LoVo (cell line): ENCODE measurements around the gene PCF11.
"Not testable (repeated sequence)": the region's sequence is repeated elsewhere in the genome, so short reads cannot be mapped to it uniquely, and the experiment has no call there.

ENCODE experiments used
- DNase-seq: peaks from one replicate; pipeline ENCODE4 v3.0.0-alpha.2; 2016; ENCODE audit warnings: low spot score

Gene PCF11, protein sequence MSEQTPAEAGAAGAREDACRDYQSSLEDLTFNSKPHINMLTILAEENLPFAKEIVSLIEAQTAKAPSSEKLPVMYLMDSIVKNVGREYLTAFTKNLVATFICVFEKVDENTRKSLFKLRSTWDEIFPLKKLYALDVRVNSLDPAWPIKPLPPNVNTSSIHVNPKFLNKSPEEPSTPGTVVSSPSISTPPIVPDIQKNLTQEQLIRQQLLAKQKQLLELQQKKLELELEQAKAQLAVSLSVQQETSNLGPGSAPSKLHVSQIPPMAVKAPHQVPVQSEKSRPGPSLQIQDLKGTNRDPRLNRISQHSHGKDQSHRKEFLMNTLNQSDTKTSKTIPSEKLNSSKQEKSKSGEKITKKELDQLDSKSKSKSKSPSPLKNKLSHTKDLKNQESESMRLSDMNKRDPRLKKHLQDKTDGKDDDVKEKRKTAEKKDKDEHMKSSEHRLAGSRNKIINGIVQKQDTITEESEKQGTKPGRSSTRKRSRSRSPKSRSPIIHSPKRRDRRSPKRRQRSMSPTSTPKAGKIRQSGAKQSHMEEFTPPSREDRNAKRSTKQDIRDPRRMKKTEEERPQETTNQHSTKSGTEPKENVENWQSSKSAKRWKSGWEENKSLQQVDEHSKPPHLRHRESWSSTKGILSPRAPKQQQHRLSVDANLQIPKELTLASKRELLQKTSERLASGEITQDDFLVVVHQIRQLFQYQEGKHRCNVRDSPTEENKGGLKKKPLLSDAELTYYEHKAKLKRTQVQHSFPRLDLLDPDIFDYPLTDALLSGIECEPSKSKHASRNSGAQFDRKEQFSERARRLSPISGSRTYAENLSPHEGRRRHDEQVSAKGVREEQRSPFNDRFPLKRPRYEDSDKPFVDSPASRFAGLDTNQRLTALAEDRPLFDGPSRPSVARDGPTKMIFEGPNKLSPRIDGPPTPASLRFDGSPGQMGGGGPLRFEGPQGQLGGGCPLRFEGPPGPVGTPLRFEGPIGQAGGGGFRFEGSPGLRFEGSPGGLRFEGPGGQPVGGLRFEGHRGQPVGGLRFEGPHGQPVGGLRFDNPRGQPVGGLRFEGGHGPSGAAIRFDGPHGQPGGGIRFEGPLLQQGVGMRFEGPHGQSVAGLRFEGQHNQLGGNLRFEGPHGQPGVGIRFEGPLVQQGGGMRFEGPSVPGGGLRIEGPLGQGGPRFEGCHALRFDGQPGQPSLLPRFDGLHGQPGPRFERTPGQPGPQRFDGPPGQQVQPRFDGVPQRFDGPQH (N-terminal part only)

DNA sequence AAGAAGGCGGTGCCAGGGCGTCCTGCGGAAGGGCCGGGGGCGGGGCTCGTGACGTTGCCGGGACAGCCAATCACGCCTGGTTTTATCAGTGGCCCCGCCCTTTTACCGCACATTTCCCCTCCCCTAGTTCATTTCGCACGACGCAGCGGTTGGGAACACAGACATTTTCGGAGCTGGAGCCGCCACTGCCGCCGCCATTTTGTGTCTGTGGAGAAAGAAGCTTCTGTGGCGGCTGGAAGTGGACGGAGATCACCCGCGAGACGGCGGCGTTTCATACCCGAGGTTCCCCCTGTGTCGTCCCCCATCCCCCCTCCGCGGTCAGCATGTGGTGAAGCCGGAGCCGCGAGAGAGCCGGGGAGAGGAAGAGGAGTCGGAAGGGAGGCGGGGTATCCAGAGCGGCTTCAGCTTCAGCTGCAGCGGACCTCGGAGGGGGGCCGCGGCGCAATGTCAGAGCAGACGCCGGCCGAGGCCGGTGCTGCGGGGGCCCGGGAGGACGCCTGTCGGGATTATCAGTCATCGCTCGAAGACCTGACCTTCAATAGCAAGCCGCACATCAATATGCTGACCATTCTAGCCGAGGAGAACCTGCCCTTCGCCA lies at the start of gene PCF11:
PCF11 (plus strand) TSS at position 136 of the 598 bp plus-strand sequence; CDS start at position 445, 309 bp downstream.
- no peak for DNase-seq

DNA sequence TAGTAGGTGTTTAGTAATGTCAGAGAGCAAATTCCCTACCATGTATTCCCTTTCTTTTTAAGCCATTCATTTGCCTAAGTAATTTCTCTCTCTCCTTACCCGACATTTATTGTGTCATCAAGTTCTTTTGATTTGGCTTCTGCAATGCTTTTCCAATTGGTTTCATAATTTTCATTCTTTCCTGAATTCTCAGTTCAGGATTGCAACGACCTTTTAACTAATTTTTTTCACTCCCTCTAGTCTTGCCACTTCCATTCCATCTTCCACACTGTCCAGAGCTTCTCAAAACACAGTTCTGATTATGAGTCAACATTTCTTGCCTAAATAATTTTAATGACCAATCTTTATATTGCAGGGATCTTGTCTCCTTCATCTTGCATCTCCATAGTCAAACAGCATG lies 44.0 kb upstream of the PCF11 start:
- DNase-seq = no peak

DNA sequence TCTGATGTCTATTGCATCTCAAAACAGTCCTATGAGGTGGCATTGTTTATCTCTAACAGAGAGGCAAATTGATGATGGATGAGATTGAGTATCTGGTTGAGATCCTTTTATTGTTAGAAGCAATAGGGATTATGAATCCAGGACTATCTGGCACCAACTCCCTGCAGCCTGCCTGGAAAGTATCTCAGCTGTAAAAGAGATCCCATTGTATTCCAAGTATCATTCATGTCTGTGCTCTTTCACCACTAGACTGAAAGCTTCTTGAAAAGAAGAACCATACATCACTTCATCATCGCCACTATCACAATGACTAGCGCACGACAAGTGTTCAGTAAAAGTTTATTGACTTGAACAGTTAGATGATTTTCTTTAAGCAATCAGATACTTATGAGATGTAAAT lies 41.9 kb upstream of the PCF11 start:
- DNase-seq = no peak

DNA sequence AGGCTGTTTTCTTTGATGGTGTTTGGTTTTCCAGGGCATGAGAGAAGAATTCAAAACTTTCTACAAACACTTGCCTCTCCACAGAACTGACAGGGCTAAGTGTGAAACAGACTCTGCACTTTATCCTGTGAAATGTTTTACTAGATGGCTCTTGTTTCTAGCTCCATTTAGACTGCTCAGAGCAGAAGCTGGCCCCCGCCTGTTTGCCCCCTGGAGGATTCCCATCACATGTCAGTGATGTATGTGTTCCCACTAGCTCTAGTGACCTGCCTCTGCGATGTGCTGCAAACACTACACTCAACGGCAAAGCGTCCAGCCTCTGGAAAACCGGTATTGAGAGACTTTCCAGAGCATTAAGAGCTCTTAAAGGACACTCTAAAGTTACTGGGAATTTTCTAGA lies 41.4 kb upstream of the PCF11 start:
- DNase-seq = no peak

DNA sequence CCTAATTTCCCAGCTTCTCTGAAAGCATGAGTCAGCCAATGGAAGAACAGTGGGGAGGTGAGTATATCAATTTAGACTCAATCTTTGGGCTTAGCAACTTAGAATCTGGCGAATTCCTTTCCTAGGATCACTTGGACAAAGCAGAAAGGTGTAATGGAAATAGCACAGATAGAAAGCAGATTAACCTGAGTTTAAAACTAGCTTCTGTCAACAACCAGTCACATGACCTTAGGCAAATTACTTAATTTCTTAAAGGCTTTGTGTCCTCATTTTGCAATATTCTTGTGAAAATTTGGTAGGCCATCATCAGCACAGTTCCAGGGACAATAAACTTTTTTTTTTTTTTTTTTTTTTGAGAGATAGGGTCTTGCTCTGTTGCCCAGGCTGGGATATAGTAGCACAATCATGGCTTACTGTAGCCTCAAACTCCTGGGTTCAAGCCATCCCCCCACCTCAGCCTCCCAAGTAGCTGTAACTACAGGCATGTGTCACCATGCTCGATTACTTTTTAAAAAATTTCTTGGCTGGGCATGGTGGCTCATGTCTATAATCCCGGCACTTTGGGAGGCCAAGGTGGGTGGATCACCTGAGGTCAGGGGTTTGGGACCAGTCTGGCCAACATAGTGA lies 40.8 kb upstream of the PCF11 start:
- no peak for DNase-seq

DNA sequence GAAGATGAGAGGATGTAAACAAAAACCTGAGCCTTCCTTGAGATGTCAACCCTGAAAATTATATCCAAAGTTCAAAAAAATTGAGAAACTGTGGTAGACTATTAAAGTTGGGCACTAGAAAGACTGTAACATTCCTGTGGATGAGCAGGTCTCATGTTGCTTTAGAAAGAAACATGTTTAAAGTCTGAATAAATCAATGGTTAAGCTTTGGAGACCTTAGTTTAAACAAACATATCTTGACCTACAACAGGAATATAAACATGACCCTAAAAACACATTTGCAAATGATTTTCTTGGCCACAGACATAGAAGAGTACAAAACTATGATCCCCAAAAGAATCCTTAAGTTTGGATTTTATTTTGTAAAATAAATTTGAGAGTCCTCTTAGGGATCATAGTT lies 38.1 kb upstream of the PCF11 start:
- DNase-seq = no peak

DNA sequence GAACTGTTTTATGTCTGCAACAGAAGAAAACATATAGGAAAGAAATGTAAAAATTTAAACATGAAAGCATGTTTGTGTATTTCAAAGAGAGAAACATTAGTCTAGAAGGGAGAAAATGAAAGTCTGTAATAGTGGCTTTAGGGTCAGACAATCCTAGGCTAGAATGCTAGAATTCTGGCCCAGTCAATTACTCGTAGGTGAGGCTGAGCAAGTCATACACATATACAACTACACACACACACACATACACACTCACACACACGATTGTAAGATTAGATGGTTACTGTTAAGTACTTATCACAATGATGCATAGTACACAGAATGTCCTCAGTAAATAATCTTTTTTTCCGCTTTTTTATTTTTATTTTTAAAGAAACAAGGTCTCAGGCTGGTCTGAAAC lies 37.7 kb upstream of the PCF11 start:
- no peak for DNase-seq

DNA sequence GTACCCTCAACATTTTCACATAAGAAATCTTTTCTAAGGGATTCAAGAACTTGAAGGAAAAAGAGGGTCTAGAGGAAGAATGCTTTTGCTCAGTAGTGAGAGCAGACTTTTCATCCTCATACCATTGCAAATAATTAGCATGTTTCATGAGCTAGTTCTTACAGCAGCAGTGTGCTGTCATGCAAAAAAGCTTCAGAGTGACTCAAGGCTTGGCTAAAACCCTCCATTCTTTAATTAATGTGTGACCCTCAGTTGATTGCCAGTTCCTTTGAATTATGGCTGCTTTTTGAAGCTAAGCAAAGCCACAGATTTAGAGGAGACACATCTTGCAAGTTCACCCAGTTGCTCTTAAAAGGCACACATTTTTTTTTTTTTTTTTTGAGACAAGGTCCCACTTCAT lies 36.6 kb upstream of the PCF11 start:
- DNase-seq = no peak

DNA sequence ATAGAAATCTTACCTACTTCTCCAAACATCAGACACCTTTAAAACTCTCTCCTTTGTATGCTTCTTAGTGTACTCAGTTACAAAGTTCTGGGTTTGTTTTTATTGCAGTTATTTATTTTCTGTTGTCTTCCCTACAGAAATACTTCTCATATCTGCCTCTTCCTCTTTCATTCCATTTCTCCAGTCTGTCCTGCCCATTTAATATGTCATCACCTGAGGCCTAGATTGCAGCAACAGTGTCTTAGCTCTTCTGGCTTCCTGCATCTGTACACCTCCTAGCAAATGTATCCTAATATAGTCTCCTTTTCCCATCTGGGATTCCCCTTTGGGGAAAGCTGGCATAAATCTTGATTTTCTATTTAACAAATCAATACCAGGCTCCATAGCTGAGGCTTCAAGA lies 34.9 kb upstream of the PCF11 start:
- DNase-seq = no peak

DNA sequence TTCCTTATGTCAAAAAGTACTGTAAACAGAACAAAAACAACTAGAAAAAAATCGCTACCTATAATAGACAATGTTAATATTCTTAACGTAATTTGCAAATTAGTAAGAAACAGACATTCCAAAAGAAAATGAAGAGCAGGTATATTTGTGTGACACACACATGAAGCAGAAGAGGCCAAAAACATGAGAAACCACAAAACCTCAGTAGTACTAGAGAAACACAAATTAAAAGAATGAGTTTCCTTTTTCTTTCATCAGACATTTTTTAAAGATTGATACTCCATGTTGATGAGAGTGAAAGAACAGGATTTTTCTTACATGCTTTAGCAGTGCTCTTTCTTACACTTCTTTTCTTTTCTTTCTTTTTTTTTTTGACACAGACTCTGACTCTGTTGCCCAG lies 34.2 kb upstream of the PCF11 start:
- DNase-seq = no peak

DNA sequence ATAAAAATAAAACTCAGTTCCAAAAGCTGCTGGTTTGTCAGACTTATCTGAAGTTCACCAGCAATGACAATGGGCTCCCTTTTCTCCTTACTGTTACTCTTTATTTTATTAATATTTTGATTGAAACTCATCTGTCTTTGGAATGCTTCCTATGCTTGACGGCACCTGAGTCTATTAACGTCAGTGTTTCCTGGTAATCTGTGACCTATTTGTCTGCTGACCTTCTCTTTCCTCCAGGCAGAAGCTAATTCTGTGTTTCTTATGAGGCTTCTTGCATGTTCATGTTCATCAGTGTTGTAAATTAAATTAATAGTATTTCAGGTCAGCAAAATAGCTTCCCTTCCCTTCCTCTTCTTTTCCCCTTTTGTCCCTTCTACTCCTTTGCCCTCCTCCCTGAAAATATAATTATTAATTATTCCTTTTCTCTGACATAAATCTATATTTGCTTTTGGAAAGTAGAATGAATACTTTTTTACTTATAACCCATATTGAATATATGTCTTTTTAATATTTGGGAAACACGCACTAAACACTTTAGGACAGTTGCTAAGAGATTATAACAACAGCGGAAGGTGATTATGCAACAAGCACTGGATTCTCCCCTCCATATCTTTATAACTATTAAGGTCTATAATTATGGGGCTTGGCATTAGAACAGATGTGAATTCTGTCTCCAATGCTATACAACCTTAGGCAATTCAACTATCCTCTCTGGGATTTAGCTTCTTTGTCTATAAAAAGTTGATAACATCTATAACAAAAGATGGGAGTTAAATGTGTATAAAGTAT lies 32.1 kb upstream of the PCF11 start:
- no peak for DNase-seq

DNA sequence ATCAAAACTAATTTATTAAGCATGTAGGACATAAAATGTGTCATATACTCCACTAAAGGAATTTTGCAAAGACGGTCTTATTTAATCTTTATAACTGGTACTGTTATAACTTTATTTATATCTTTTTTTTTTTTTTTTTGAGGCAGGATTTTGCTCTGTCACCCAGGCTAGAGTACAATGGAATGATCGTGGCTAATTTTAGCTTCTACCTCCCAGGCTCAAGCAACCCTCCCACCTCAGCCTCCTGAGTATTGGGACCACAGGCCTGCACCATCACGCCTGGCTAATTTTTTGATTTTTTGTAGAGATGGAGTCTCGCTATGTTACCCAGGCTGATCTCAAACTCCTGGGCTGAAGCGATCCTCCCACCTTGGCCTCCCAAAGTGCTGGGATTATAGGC lies 31.4 kb upstream of the PCF11 start:
- DNase-seq = no peak

DNA sequence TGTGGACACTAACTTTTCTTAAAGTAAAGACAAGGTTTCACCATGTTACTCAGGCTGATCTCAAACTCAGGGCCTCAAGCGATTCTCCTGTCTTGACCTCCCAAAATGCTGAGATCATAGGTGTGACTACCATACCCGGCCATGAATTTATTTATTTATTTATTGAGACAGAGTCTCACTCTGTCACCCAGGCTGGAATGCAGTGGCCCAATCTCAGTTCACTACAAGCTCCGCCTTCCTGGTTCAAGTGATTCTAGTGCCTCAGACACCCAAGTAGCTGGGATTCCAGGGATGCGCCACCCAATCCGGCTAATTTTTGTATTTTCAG lies 29.7 kb upstream of the PCF11 start:
- DNase-seq = no peak

DNA sequence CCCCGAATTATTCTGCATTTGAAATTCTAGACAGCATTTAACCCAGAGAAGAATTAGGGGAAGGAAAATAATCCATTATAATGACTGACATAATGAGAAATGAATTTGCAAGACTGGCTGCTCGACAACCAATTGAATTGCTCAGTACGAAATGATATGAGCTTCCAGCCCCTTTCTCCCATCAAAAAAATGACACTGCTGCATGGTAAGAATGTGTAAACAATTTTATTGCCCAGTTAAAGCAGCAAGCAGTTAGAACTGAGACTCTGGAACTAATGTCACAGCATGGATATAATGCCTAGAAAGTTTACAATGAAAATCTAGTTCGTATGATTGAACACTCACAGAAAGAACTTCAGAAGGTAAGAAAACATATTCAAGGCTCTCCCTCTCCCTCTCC lies 24.7 kb upstream of the PCF11 start:
- DNase-seq = no peak

DNA sequence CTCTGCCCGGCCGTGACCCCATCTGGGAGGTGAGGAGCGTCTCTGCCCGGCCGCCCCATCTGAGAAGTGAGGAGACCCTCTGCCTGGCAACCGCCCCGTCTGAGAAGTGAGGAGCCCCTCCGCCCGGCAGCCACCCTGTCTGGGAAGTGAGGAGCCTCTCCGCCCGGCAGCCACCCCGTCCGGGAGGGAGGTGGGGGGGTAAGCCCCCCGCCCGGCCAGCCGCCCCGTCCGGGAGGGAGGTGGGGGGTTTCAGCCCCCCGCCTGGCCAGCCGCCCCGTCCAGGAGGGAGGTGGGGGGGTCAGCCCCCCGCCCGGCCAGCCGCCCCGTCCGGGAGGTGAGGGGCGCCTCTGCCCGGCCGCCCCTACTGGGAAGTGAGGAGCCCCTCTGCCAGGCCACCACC lies 23.7 kb upstream of the PCF11 start:
- DNase-seq = not testable (repeated sequence)

DNA sequence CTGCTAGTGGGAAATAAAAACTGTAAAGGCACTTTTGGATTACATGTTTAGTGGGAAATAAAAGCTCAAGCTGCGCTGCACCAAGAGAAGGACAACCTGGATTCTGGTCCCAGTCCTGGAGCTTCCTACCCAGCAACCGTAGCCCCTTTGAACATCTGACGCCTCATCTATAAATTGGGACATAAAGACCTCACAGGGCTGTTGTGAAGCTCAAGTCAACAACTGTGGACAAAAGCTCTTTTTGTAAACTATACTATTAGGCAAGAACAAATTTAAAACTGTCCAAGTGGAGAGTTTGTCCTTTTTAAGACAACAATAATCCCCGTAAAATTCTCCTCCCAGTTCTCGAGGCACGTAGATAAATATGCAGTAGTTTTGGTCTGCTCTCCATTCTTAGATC lies 17.6 kb upstream of the PCF11 start:
- DNase-seq = no peak

DNA sequence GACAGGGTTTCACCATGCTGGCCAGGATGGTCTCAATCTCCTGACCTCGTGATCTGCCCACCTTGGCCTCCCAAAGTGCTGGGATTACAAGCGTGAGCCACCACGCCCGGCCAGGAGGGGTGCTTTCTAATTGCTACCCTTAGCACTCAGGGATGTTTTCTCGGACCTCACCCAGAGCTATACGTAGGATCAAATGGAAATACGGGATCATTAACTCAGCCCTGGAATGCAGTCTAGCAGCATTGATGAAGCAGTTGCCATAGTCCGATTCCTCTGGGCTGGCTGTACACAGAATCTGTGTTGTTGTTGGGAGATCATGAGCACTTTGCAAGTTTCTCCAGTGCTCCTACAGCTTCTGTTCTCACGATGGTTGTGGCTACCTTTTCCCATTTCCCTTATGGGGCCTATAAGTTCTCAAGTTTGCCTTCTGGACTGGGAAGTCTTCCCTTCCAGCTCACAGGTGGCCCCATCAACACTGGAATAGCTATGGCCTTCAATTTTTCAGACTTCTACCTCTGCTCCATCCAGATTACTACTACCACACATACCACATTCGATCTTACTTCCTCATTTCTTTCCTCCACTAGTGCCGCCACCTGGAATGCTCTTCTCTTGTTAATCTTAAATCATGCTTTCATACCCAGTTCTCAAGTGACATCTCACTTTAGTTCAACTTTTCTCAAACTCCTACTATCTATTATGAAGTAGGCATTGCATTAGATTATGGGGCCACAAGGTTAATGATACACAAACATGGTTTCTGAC lies 16.1 kb upstream of the PCF11 start:
- no peak for DNase-seq

DNA sequence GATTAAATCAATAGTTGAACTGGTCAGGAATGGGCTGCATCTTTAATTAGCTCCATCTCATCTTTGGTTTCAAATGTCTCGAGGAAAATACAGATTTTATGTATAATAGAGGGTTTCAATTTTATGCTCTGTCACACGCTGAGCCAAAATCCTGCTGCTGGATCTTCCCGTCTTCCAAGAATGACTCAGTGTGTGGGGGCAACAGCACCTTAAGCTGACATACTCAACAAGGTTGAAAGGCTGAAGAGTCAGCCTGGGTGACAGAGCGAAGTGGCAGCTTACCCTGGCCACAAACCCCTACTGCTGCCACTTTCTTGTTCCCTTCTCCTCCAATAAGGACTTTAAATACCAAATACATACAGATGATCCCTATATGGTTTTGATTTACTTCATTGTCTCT lies 9.0 kb upstream of the PCF11 start:
- DNase-seq = no peak

DNA sequence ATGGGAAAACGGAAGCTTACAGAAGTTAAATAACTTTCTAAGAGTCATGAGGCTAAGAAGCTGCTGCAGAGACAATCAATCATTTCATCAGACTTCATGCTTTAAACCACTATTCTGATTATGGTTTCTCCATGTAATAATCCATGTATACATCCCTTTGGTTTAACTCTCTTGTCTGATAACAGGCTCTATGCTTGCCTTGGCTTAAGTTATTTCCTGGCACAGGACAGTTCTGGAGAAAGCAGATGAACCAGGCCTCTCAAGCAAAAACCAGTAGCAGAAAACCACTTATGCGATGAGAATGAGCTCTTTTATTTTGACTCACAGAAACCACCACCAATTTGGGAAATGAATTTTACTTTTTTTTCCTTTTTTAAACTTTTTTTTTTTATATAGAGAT lies 6.5 kb upstream of the PCF11 start:
- no peak for DNase-seq

DNA sequence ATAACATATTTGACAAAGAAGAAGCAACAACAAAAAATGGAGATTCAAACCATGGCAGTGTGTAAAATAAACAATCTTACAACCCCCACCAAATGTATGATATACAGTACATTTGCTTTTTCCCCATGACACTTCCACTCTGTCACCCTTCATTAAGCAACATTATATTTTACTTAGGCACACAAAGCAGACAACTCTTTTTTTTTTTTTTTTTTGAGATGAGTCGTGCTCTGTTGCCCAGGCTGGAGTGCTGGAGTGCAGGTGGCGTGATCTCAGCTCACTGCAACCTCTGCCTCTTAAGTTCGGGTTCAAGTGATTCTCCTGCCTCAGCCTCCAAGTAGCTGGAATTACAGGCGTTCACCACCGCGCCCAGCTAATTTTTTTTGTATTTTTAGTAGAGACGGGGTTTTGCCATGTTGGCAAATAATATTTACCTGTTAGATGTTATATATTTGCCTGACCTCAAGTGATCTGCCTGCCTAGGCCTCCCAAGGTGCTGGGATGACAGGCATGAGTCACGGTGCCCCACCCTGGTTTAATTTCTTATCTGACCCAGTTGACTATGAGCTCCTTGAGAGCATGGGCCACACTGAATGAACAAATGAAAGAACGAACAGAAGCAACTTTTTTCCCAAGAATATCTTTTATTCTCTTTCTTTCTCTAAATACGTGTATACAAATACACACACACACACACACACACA lies 5.5 kb upstream of the PCF11 start:
- peak; percentile 74 for DNase-seq
